ENCODE data around the gene TAMALIN.

Gene TAMALIN

GRCh38 chr12:52020539-52021336, 14.0 kb downstream of the TAMALIN start:
- Histone ChIP-seq H2AFZ (ENCODE audit: low read depth, low read length) (peak overlapping the region; percentile 60), H3K4me2 (ENCODE audit: insufficient read depth, low read length) (peak overlapping the region; percentile 55)

GRCh38 chr12:52022841-52023181, 16.1 kb downstream of the TAMALIN start:
- Histone ChIP-seq H3K9me3 (ENCODE audit: insufficient read depth, low read length, severe bottlenecking) (no peaks in the 10 kb centered on the region), H4K20me1 (ENCODE audit: insufficient read depth, low read length) (peaks cover 9% of the 10 kb centered on the region), H3K27ac (ENCODE audit: low read length) (no peak overlapping the region), H3K4me1 (ENCODE audit: insufficient read depth, low read length) (peaks cover 48% of the 10 kb centered on the region), H3K27me3 (ENCODE audit: insufficient read depth, low read length, poor library complexity) (no peaks in the 10 kb centered on the region), H3K36me3 (ENCODE audit: insufficient read depth, low read length) (no peaks in the 10 kb centered on the region), H3K9ac (ENCODE audit: low read depth, low read length) (peak overlapping the region; percentile 53), H3K4me3 (ENCODE audit: low read depth in 1 of 2, low read length in 2 of 2) (peak overlapping the region in 1 of 2 experiments; percentile 62; a peak in 3 of 4 replicates), H2AFZ (ENCODE audit: low read depth, low read length) (peak overlapping the region; percentile 82; the same call in 1 of the 2 replicates), H3K4me2 (ENCODE audit: insufficient read depth, low read length) (peak overlapping the region; percentile 90), H3K79me2 (ENCODE audit: insufficient read depth, low read length) (no peaks in the 10 kb centered on the region)
- ATAC-seq (ENCODE audit: insufficient read depth, low read depth), result no peak
- no peak for DNase-seq
- TF ChIP-seq EZH2 (IDR thresholded peaks at IDR 0.05; ENCODE audit: borderline replicate concordance, low read depth, low read length, severe bottlenecking) (no peak), CTCF (IDR thresholded peaks at IDR 0.05; ENCODE audit: borderline replicate concordance, extremely low read depth, low read length, poor library complexity, severe bottlenecking) (no peak)

More at GRCh38 chr12:52020539-52021336, 14.0 kb downstream of the TAMALIN start:
- Histone ChIP-seq H3K79me2 (ENCODE audit: insufficient read depth, low read length) (no peaks in the 10 kb centered on the region), H4K20me1 (ENCODE audit: insufficient read depth, low read length) (no peaks in the 10 kb centered on the region), H3K4me3 (ENCODE audit: low read depth in 1 of 2, low read length in 2 of 2) (peak overlapping the region in 1 of 2 experiments; percentile 48; a peak in 2 of 4 replicates), H3K4me1 (ENCODE audit: insufficient read depth, low read length) (peaks cover 45% of the 10 kb centered on the region), H3K36me3 (ENCODE audit: insufficient read depth, low read length) (no peaks in the 10 kb centered on the region), H3K27me3 (ENCODE audit: insufficient read depth, low read length, poor library complexity) (no peaks in the 10 kb centered on the region), H3K9ac (ENCODE audit: low read depth, low read length) (peak overlapping the region; percentile 23), H3K9me3 (ENCODE audit: insufficient read depth, low read length, severe bottlenecking) (no peaks in the 10 kb centered on the region), H3K27ac (ENCODE audit: low read length) (no peak overlapping the region)
- peak; percentile 87 for TF ChIP-seq CTCF (IDR thresholded peaks at IDR 0.05; ENCODE audit: borderline replicate concordance, extremely low read depth, low read length, poor library complexity, severe bottlenecking)
- no peak for TF ChIP-seq EZH2 (IDR thresholded peaks at IDR 0.05; ENCODE audit: borderline replicate concordance, low read depth, low read length, severe bottlenecking)
- peak; percentile 63 for ATAC-seq (ENCODE audit: insufficient read depth, low read depth)
- DNase-seq, result peak; percentile 79

GRCh38 chr12:52023182-52023975, 16.6 kb downstream of the TAMALIN start:
- peak overlapping the region; percentile 90 for H3K4me2 ChIP-seq (ENCODE audit: insufficient read depth, low read length)
- peak overlapping the region; percentile 70 for H3K27ac ChIP-seq (ENCODE audit: low read length)
- peaks cover 9% of the 10 kb centered on the region for H4K20me1 ChIP-seq (ENCODE audit: insufficient read depth, low read length)
- no peaks in the 10 kb centered on the region for H3K36me3 ChIP-seq (ENCODE audit: insufficient read depth, low read length)
- no peaks in the 10 kb centered on the region for H3K27me3 ChIP-seq (ENCODE audit: insufficient read depth, low read length, poor library complexity)
- ATAC-seq (ENCODE audit: insufficient read depth, low read depth) (peak; percentile 68), DNase-seq (peak; percentile 91)
- peak overlapping the region; percentile 53 for H3K9ac ChIP-seq (ENCODE audit: low read depth, low read length)
- no peaks in the 10 kb centered on the region for H3K9me3 ChIP-seq (ENCODE audit: insufficient read depth, low read length, severe bottlenecking)
- H3K4me1 ChIP-seq (ENCODE audit: insufficient read depth, low read length), result peaks cover 48% of the 10 kb centered on the region
- peak overlapping the region; percentile 82 for H2AFZ ChIP-seq (ENCODE audit: low read depth, low read length)
- H3K4me3 ChIP-seq (ENCODE audit: low read depth in 1 of 2, low read length in 2 of 2), result peak overlapping the region; percentile 10 to 62; a peak in 3 of 4 replicates
- no peaks in the 10 kb centered on the region for H3K79me2 ChIP-seq (ENCODE audit: insufficient read depth, low read length)
- peak; percentile 95 for TF ChIP-seq CTCF (IDR thresholded peaks at IDR 0.05; ENCODE audit: borderline replicate concordance, extremely low read depth, low read length, poor library complexity, severe bottlenecking)
- TF ChIP-seq EZH2 (IDR thresholded peaks at IDR 0.05; ENCODE audit: borderline replicate concordance, low read depth, low read length, severe bottlenecking), result no peak

Measured in DND-41 (cell line).